WTC11 (cell line): ENCODE results near the gene ARL15.

Source experiments
- ATF2 ChIP-seq: sonication (generic); formaldehyde crosslinking; IDR thresholded peaks from 2 replicates; pipeline ENCODE4 v1.8.1; 2022; ENCODE audit warnings: low read depth, missing genetic modification reagents, borderline replicate concordance
- CTCF ChIP-seq: fragments of 200-600 bp; IDR thresholded peaks from 2 replicates; pipeline ENCODE4 v1.8.0; 2022; ENCODE audit warnings: antibody characterized with exemption
- GABPB1 ChIP-seq: sonication (generic); formaldehyde crosslinking; IDR thresholded peaks from 2 replicates; pipeline ENCODE4 v1.8.1; 2023; ENCODE audit warnings: mild to moderate bottlenecking, missing genetic modification reagents
- IRF1 ChIP-seq: sonication (generic); formaldehyde crosslinking; IDR thresholded peaks from 2 replicates; pipeline ENCODE4 v1.8.0; 2023; ENCODE audit warnings: missing genetic modification reagents
- IRF2 ChIP-seq: sonication (generic); formaldehyde crosslinking; IDR thresholded peaks from 2 replicates; pipeline ENCODE4 v1.8.0; 2022; ENCODE audit warnings: low read depth, missing genetic modification reagents, borderline replicate concordance
- JAZF1 ChIP-seq: fragments of 250-450 bp; sonication (Bioruptor Pico); IDR thresholded peaks from 2 replicates; pipeline ENCODE4 v1.9.0; 2021; ENCODE audit warnings: moderate library complexity, mild to moderate bottlenecking, inconsistent platforms
- RELA ChIP-seq: sonication (generic); formaldehyde crosslinking; IDR thresholded peaks from 2 replicates; pipeline ENCODE4 v1.8.1; 2022; ENCODE audit warnings: missing genetic modification reagents, mild to moderate bottlenecking, borderline replicate concordance
- SMAD4 ChIP-seq: sonication (generic); formaldehyde crosslinking; IDR thresholded peaks from 2 replicates; pipeline ENCODE4 v1.8.0; 2022; ENCODE audit warnings: mild to moderate bottlenecking, missing genetic modification reagents
- TEAD4 ChIP-seq: sonication (generic); formaldehyde crosslinking; IDR thresholded peaks from 2 replicates; pipeline ENCODE4 v1.8.0; 2022; ENCODE audit warnings: mild to moderate bottlenecking, missing genetic modification reagents
- TP53 ChIP-seq: sonication (generic); formaldehyde crosslinking; IDR thresholded peaks from 2 replicates; pipeline ENCODE4 v1.8.1; 2023; ENCODE audit warnings: mild to moderate bottlenecking, missing genetic modification reagents
- USF2 ChIP-seq: sonication (generic); formaldehyde crosslinking; IDR thresholded peaks from 2 replicates; pipeline ENCODE4 v1.8.1; 2023; ENCODE audit warnings: mild to moderate bottlenecking, missing genetic modification reagents, moderate library complexity
- ZNF121 ChIP-seq: sonication (generic); formaldehyde crosslinking; IDR thresholded peaks from 2 replicates; pipeline ENCODE4 v1.8.0; 2023; ENCODE audit warnings: missing genetic modification reagents

- no peak for TF ChIP-seq CTCF
- TF ChIP-seq RELA (CRISPR knock-in tag), result no peak
- no peak for TF ChIP-seq JAZF1 (CRISPR knock-in tag)
- TF ChIP-seq ZNF121 (CRISPR knock-in tag), result no peak
- no peak for TF ChIP-seq TEAD4
- no peak for TF ChIP-seq IRF2 (CRISPR knock-in tag)
- no peak for TF ChIP-seq TP53
- no peak for TF ChIP-seq GABPB1 (CRISPR knock-in tag)
- TF ChIP-seq USF2, result no peak
- TF ChIP-seq SMAD4 (CRISPR knock-in tag), result no peak
- no peak for TF ChIP-seq IRF1 (CRISPR knock-in tag)
- no peak for TF ChIP-seq ATF2
Measured at GRCh38 chr5:54325610-54326311, 15.4 kb upstream of the ARL15 start.
